ENCODE results near the gene KDM2A.
A peak's percentile ranks its signal among the peaks of the same experiment; 100 is the strongest.

DNA sequence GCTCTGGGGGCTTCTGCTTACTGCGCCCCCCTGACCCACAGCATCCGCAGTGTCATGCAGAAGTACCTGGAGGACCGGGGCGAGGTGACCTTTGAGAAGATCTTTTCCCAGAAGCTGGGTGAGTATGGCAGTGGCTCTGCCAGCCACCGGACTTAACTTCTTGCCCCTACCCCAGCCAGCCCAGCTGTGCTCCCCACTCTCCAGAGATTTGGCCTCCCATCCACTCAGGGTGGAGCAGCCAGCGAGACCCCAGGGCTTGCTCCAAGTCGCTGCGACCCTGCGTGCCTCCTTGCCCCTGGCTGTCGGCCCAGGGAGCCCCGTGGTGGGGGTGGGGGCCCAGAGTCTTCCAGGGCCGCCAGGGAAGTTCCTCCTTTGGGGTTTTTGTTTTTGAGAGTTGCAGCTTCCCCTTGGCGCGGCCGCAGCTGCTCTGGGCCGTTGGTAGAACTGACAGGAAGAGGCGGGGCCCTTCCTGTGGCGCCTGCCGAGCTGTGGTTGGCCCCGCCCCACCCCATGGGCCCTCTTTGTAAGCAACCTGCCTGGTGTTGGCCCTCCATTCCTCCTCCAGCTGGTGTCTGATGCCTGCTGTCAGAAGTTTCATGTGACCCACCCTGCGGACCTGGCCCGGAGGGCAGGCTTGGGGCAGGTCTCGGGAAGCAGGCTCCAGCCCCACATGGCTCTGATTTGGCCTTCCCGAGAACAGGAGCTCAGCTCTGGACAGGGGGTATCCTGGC lies 158.3 kb downstream of the KDM2A start:
- TF ChIP-seq, protein P1, sequence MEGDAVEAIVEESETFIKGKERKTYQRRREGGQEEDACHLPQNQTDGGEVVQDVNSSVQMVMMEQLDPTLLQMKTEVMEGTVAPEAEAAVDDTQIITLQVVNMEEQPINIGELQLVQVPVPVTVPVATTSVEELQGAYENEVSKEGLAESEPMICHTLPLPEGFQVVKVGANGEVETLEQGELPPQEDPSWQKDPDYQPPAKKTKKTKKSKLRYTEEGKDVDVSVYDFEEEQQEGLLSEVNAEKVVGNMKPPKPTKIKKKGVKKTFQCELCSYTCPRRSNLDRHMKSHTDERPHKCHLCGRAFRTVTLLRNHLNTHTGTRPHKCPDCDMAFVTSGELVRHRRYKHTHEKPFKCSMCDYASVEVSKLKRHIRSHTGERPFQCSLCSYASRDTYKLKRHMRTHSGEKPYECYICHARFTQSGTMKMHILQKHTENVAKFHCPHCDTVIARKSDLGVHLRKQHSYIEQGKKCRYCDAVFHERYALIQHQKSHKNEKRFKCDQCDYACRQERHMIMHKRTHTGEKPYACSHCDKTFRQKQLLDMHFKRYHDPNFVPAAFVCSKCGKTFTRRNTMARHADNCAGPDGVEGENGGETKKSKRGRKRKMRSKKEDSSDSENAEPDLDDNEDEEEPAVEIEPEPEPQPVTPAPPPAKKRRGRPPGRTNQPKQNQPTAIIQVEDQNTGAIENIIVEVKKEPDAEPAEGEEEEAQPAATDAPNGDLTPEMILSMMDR (IDR thresholded peaks at IDR 0.05) = no peak
- TF ChIP-seq POLR2A (IDR thresholded peaks at IDR 0.05) = peak; percentile 53
- peak; percentile 80 for TF ChIP-seq POLR2AphosphoS5 (IDR thresholded peaks at IDR 0.05)

Data from prostate gland (tissue), 2 donors.